Epithelial cell of umbilical artery (primary cell): ENCODE results near the gene KCTD7. TPM values are rescaled to one million over a fixed set of nuclear protein-coding genes. Genes with fewer than 3 reads are reported as not detected.

Experiments
- total RNA-seq: library from RNA; depleted of rRNA; stranded (reverse); fragments of >200 nt; gene quantifications from 2 replicates; pipeline ENCODE4 v1.2.3, GENCODE V29; 2014

KCTD7 gene
- 3.6 and 3.8 TPM in 2 replicates for total RNA-seq

DNA sequence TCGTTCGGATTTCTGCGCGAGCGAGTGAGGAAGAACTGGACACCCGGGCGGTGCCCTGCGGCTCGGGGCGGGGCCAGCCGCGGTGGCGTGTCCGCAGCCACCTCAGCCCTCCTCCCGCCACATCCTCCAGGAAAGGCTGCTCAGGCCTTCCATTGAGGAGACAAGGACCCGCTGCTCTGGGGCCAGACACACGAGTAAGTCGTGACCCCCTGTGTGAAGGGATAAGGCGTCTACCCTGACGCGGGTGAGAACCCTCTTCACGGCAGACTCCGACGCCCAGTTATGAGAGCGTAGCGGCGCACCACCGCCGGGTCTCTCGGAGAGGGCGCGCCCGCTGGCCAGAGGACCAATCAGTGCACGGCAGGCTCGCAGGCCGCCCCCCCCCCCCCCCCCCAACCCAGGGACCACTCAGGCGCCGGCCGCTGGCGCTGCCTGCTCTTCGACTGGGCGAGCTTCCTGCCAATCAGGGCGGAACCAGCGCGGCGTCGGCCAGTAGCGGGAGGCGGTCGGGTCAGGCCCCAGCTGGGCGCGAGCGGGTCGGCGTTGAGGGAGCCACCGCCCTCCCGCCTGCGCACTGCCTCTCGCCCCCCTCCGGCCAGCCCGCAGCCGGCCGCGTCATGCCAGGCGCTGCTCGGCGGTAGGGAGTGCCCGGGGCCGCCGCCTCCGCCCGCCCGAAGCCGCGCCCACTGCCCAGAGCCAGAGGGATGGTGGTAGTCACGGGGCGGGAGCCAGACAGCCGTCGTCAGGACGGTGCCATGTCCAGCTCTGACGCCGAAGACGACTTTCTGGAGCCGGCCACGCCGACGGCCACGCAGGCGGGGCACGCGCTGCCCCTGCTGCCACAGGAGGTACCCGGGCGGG lies at the start of gene KCTD7:
Gene KCTD7 (plus strand): TSS at position 521 of the 861 bp plus-strand sequence. CDS start 184 bp downstream, at position 705.

Other genes with a start within 250 kb of the KCTD7 start
- gene RABGEF1, start 111.9 kb downstream of the KCTD7 start, total RNA-seq, result 17.2 and 24.3 TPM in 2 replicates